ENCODE results near the gene SIKE1.
"Not testable (repeated sequence)": the region's sequence is repeated elsewhere in the genome, so short reads cannot be mapped to it uniquely, and the experiment has no call there.

The SIKE1 gene

DNA sequence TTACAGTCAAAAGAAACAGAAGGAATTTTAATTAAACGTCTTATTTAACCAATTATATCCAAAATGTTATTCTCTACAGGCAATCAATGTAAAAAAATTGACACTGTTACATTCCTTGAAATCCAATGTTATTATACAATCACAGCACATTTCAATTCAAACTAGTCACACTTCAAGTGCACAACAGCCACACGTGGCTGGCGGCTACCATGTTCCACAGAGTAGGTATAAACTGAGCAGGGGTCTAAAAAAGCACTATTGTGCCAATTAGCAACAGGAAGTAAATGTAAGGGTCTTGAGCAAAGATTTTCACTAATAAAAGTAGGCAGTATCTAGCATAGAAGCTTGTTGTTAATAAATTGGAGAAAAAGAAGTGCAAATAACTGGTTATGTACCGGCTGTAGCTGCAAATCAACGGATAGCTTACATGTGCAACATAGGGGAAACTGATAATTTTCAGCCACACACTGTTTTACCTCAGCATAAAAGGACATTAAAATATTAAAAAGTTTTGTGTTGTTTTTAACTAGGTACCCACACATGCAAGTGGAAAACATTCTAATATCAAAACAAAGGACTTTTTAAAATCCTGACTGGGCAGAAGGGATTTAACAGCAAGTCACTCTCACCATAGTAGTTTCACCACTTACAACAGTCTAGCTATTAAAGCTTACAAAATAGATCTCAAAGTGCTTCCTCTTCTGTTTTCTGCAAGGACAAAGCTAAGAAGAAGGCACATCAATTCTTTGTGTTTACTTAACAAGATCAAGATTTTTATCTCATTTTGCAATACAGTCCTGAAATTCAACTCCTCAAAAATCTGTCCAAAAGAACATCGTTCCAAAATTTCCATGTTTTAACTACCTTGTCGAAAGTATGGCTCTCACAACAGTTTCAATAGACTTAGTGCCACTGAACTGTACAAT lies 25.2 kb downstream of the SIKE1 start:
- no peak for DNase-seq

- DNase-seq = not testable (repeated sequence)
Measured at GRCh38 chr1:114753702-114754101, 26.8 kb downstream of the SIKE1 start.

DNA sequence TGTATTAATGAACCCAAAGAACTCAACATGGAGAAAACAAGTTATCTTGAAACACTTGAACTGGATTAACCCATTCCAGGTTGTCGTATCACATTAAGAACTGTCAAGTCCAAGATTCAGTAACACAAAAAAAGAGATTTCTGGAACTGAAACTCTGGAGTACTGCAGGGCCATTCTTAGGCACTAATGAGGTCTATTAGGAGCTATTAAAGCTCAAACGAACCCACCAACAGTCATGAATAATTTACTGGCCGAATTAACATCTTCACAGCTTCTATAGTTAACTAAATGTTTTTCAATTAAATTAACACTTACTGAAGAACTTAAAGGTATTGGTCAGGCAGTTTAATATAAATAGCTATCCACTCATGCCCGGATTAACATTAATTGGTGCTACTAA lies 27.3 kb downstream of the SIKE1 start:
- no peak for DNase-seq

DNA sequence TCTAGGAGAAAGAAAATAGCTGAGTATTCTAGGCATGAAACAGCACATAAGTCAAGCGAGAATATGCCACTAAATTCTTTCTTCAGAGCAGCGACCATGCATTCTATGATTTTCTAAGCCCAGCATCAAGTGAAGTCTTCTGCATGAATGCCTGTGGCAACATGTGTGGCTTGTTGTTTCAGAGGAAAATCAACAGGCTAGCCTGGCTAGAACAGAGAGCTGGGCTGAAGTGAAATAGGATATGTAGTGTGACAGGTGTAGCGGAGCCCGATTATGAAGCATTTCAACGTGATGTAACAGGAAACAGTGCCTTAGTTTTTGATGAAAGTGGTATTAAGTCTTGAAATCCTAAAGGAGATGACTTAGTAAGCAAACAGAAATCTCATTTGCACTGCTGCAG lies 29.7 kb downstream of the SIKE1 start:
- DNase-seq = no peak

DNA sequence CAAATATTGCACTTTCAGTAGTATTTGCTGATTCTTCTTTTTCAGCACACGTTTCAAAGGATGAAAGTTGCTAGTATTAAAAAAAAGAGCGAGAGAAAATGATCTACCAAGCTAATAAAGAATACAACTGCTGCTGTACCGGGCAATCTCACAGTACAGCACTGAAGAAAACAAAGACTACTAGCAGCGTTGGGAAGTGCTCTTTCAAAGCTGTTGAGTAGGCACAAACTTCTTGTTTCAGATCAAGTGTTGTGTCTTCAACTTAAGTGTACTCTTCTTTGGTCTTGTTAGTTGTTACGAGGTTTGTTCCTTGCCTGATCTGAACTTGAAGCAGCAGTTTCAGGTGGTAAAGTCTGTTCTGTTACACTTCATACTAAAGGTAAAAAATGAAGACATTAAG lies 30.6 kb downstream of the SIKE1 start:
- no peak for DNase-seq

DNA sequence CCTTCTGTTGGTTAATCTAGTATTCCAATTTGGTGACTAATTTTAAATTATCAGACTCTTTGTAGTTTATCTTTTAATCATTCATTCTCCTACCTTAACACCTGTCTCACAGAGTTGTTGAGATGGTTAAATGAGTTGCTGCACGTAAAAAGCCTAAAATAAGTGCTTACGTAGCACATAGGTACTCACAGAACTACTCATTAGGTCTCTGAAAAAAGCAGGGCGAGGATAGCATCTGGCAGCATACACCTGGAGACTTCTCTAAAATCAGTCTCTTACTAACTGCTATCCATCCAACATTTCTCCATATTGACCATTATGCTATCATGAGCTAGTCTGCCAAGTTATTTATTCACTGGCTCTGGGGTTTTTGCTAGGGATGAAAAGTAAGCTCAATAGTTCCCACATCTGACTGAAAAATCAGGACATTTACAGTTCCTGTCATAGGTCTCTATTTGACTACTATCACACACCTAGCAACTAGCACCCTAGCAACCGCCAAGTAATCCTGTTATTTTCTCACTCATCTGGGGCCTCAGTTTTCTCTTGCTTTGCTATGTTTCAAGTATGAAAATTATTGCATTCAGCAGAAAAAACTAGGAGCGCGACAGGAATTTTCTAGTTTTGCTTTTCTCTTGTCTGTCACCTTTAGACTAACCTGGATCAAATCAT lies 33.9 kb downstream of the SIKE1 start:
- DNase-seq = no peak

DNA sequence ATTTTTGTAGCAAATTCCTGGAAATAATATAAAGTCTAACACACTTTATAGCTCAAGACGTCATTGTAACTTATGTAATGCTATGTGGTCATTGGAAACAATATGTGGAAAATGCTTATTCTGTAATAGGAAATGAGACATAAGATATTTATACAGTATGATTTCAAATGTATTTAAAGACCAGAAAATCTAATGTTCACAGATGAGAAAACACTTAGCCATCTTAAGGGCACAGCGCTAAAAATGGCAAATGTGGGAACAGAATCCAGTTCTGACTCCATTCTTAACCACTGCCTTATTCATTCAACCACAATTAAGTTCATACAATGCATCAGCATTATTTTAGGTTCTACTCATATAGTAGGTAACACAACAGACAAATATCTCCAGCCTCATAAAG lies 35.2 kb downstream of the SIKE1 start:
- DNase-seq = no peak

- no peak for DNase-seq
Measured at GRCh38 chr1:114741963-114742746, 38.3 kb downstream of the SIKE1 start.

DNA sequence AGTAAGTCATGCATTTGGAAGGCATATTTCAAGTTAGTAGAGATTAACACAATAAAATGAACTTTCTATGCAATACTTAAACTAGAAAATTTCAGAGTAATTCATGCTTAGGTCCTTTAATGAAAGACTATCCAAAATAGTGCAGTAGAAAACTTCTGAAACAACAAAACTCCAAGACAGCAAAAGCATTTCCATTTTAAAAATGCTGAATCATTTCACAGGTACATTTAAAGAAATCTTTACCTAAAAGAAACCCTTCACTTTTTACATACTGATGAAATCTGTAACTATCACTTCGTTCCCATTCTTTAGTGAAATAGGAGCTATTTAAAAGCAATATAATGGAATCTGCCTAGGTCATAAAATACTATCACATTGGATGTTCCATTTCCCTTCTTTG lies 40.2 kb downstream of the SIKE1 start:
- DNase-seq = no peak

DNA sequence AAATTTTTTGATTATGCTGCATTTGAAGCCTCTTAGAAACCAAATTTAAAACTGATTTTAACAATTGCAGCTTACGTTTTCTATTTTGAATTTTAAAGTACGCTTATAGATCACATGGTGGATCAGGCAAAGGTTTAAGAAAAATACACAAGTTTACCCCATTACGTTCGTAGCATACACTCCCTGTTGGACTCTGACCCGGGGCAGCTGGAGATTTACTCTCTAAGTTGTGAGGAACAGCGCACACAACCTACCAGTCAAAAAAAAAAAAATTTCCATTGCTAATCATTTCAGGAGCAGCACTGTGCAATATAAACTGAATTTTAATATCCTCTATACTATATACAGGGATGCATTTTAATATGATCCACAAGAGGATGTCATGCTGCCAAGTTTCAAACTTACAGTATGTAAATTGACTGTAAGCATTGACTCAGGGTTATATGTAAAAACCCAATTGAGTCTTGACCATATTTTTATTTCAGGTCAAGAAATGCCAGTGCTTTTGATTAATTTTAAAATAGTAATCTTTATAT lies 43.1 kb downstream of the SIKE1 start:
- DNase-seq = no peak

DNA sequence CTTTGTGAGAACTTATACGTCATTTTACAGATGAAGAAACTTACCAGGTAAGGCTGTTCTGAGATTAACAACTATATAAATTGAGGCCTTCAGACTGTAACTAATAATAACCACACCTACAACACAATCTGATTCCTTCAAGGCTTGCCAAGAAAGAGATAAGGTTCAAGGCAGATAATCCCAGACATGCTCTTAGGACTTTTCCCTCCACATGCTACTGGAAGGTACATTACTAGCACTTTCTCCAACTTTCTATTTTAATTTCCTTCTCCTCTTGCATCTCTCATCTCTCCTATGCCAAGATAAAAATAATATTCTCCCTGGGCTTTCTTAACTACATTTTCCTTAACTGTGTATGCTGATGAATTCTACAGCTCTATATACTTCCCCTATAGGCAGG lies 45.0 kb downstream of the SIKE1 start:
- no peak for DNase-seq

- no peak for DNase-seq
Measured at GRCh38 chr1:114729782-114730181, 50.7 kb downstream of the SIKE1 start.

GRCh38 chr1:114728553-114728952 lies 51.9 kb downstream of the SIKE1 start:
- no peak for DNase-seq

DNA sequence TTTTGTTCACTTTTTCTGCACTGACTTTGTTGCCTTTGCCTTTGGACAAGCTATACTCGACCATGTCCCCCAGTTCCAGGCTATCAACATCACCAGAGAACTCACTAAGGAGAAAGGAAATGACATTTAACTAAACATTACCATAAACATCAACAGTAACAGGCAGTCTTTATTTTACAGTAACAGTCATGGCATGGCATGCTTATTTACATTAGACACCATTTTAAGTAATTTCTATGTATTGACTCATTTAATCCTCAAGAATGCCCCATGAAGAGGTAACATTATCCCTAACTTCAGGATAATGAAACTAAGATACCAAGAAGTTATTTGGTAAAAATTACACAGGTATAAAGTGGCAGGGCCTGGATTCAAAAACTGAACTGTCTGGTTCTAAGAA lies 55.3 kb downstream of the SIKE1 start:
- DNase-seq = no peak

GRCh38 chr1:114723915-114724314 lies 56.6 kb downstream of the SIKE1 start:
- DNase-seq = no peak

GRCh38 chr1:114723457-114723856 lies 57.0 kb downstream of the SIKE1 start:
- no peak for DNase-seq

GRCh38 chr1:114720492-114720891 lies 60.0 kb downstream of the SIKE1 start:
- DNase-seq = no peak
